H9 (cell line): ENCODE data around the gene GPD2. TPM values are rescaled to one million over a fixed set of nuclear protein-coding genes. Genes with fewer than 3 reads are reported as not detected.
A peak's percentile ranks its signal among the peaks of the same experiment; 100 is the strongest.

Experiments
- DNase-seq: peaks from one replicate; pipeline ENCODE4 v3.0.0-alpha.2; 2017
- H2AFZ ChIP-seq: one replicate; pipeline ENCODE4 v1.6.1; 2013; ENCODE audit warnings: mild to moderate bottlenecking, low read length, control low read depth, moderate library complexity
- H2AK5ac ChIP-seq: 2 replicates; pipeline ENCODE4 v1.6.1; 2013; ENCODE audit warnings: low read length, control low read depth, mixed read lengths; ENCODE audit not compliant: insufficient read length
- H2BK120ac ChIP-seq: one replicate; pipeline ENCODE4 v1.6.1; 2013; ENCODE audit warnings: low read depth, mild to moderate bottlenecking, low read length, control low read depth, inconsistent platforms; ENCODE audit not compliant: poor library complexity, severe bottlenecking
- H2BK12ac ChIP-seq: 2 replicates; pipeline ENCODE4 v1.6.1; 2013; ENCODE audit warnings: low read length, control low read depth, mixed read lengths, low read depth; ENCODE audit not compliant: insufficient read length
- H2BK15ac ChIP-seq: 2 replicates; pipeline ENCODE4 v1.6.1; 2013; ENCODE audit warnings: low read depth, low read length, control low read depth
- H2BK20ac ChIP-seq: one replicate; pipeline ENCODE4 v1.6.1; 2013; ENCODE audit warnings: low read depth, mild to moderate bottlenecking, low read length, control low read depth, inconsistent platforms; ENCODE audit not compliant: poor library complexity, severe bottlenecking
- H2BK5ac ChIP-seq: 2 replicates; pipeline ENCODE4 v1.6.1; 2013; ENCODE audit warnings: low read length, control low read depth, mixed read lengths; ENCODE audit not compliant: insufficient read length
- H3K14ac ChIP-seq: 2 replicates; pipeline ENCODE4 v1.6.1; 2013; ENCODE audit warnings: low read length, control low read depth; ENCODE audit not compliant: insufficient read depth
- H3K18ac ChIP-seq: 2 replicates; pipeline ENCODE4 v1.6.1; 2013; ENCODE audit warnings: low read depth, mild to moderate bottlenecking, mixed read lengths, low read length, control low read depth; ENCODE audit not compliant: insufficient read length
- H3K23ac ChIP-seq: 2 replicates; pipeline ENCODE4 v1.6.1; 2013; ENCODE audit warnings: low read length, control low read depth, mixed read lengths, low read depth; ENCODE audit not compliant: insufficient read length
- H3K23me2 ChIP-seq: 2 replicates; pipeline ENCODE4 v1.6.1; 2013; ENCODE audit warnings: low read depth, mild to moderate bottlenecking, mixed read lengths, low read length, control low read depth; ENCODE audit not compliant: insufficient read length, poor library complexity, severe bottlenecking
- H3K27ac ChIP-seq: 2 replicates; pipeline ENCODE4 v1.5.1; 2013; ENCODE audit warnings: low read length, control low read depth, mixed read lengths, low read depth; ENCODE audit not compliant: insufficient read length
- H3K27me3 ChIP-seq: 2 replicates; pipeline ENCODE4 v1.6.1; 2013; ENCODE audit warnings: low read length, control low read depth, inconsistent platforms; ENCODE audit not compliant: insufficient read depth
- H3K4ac ChIP-seq: 2 replicates; pipeline ENCODE4 v1.6.1; 2013; ENCODE audit warnings: low read depth, mild to moderate bottlenecking, control low read depth, inconsistent platforms, low read length, moderate library complexity
- H3K4me1 ChIP-seq: 2 replicates; pipeline ENCODE4 v1.6.1; 2013; ENCODE audit warnings: low read length, control low read depth, inconsistent platforms; ENCODE audit not compliant: insufficient read depth
- H3K4me2 ChIP-seq: 2 replicates; pipeline ENCODE4 v1.6.1; 2013; ENCODE audit warnings: low read length, control low read depth, mixed read lengths; ENCODE audit not compliant: insufficient read length, insufficient read depth
- H3K56ac ChIP-seq: 2 replicates; pipeline ENCODE4 v1.6.1; 2013; ENCODE audit warnings: low read depth, mild to moderate bottlenecking, mixed read lengths, low read length, control low read depth; ENCODE audit not compliant: insufficient read length
- H3K79me1 ChIP-seq: 2 replicates; pipeline ENCODE4 v1.6.1; 2013; ENCODE audit warnings: low read depth, mild to moderate bottlenecking, moderate library complexity, low read length, control low read depth, inconsistent platforms; ENCODE audit not compliant: insufficient read depth, poor library complexity, severe bottlenecking
- H3K79me2 ChIP-seq: 2 replicates; pipeline ENCODE4 v1.6.1; 2013; ENCODE audit warnings: low read length, control low read depth, inconsistent platforms; ENCODE audit not compliant: insufficient read depth
- H3K9ac ChIP-seq: 2 replicates; pipeline ENCODE4 v1.6.1; 2013; ENCODE audit warnings: low read length, control low read depth, mixed read lengths; ENCODE audit not compliant: insufficient read length; ENCODE audit errors: extremely low read depth
- H3K9me3 ChIP-seq: one replicate; pipeline ENCODE4 v1.6.1; 2013; ENCODE audit warnings: low read depth, low read length, inconsistent platforms; ENCODE audit not compliant: control insufficient read depth
- H3T11ph ChIP-seq: one replicate; pipeline ENCODE4 v1.6.1; 2013; ENCODE audit warnings: mild to moderate bottlenecking, low read length, control low read depth, inconsistent platforms
- H4K20me1 ChIP-seq: one replicate; pipeline ENCODE4 v1.6.1; 2013; ENCODE audit not compliant: control insufficient read depth, insufficient read length, insufficient read depth
- H4K5ac ChIP-seq: 2 replicates; pipeline ENCODE4 v1.6.1; 2013; ENCODE audit warnings: low read depth, mild to moderate bottlenecking, mixed read lengths, low read length, control low read depth; ENCODE audit not compliant: insufficient read length
- H4K8ac ChIP-seq: replicated peaks from 2 replicates; pipeline ENCODE4 v1.6.1; 2013; ENCODE audit warnings: low read length, control low read depth, mixed read lengths, low read depth; ENCODE audit not compliant: insufficient read length
- H4K91ac ChIP-seq: 2 replicates; pipeline ENCODE4 v1.6.1; 2013; ENCODE audit warnings: low read depth, mild to moderate bottlenecking, moderate library complexity, mixed read lengths, low read length, control low read depth; ENCODE audit not compliant: insufficient read length
- H3K27ac Mint-ChIP-seq, 3 experiments: 2 replicates in 2 of 3; 3 replicates in 1 of 3; pipeline ENCODE4 v1.8.0; 2020 to 2021; ENCODE audit warnings: mixed read lengths in 3 of 3, mild to moderate bottlenecking in 1 of 3, moderate library complexity in 1 of 3
- H3K27me3 Mint-ChIP-seq: 2 replicates; pipeline ENCODE4 v1.8.0; 2021; ENCODE audit warnings: low read depth, mild to moderate bottlenecking, moderate library complexity, mixed read lengths
- H3K36me3 Mint-ChIP-seq, 3 experiments: 2 replicates in 2 of 3; 3 replicates in 1 of 3; pipeline ENCODE4 v1.8.0; 2020 to 2021; ENCODE audit warnings: low read depth in 3 of 3, mixed read lengths in 3 of 3; ENCODE audit not compliant: insufficient read depth in 1 of 3
- H3K4me1 Mint-ChIP-seq, 2 experiments: 2 replicates each; pipeline ENCODE4 v1.8.0; 2020; ENCODE audit warnings: mixed read lengths in 2 of 2
- H3K4me3 Mint-ChIP-seq, 2 experiments: 2 replicates in 1 of 2; 3 replicates in 1 of 2; pipeline ENCODE4 v1.8.0; 2020 to 2021; ENCODE audit warnings: mild to moderate bottlenecking in 2 of 2, mixed read lengths in 2 of 2, moderate library complexity in 1 of 2
- H3K9me3 Mint-ChIP-seq, 2 experiments: 2 replicates in 1 of 2; 3 replicates in 1 of 2; pipeline ENCODE4 v1.8.0; 2020; ENCODE audit warnings: mild to moderate bottlenecking in 2 of 2, mixed read lengths in 2 of 2, moderate library complexity in 1 of 2
- CTCF ChIP-seq: fragments of 200-600 bp; sonication (generic); conservative IDR thresholded peaks from 3 replicates; pipeline ENCODE4 v1.8.0; 2021; ENCODE audit warnings: antibody characterized with exemption, mild to moderate bottlenecking
- WGBS: extraction: QIAGEN DNeasy Blood & Tissue Kit; methylation state at CpG from one replicate; pipeline ENCODE4 v1.1.7; 2013; ENCODE audit warnings: missing lambda C conversion rate, low lambda C conversion rate, mixed read lengths; ENCODE audit not compliant: insufficient read length; ENCODE audit errors: extremely low coverage; 5-methylcytosine and 5-hydroxymethylcytosine counted together
- total RNA-seq: library from RNA; stranded (reverse); gene quantifications from 2 replicates; pipeline ENCODE4 v1.2.1, GENCODE V29; 2021

Gene GPD2
- total RNA-seq, 1 experiment from 2014 or later, result 46.0 TPM

DNA sequence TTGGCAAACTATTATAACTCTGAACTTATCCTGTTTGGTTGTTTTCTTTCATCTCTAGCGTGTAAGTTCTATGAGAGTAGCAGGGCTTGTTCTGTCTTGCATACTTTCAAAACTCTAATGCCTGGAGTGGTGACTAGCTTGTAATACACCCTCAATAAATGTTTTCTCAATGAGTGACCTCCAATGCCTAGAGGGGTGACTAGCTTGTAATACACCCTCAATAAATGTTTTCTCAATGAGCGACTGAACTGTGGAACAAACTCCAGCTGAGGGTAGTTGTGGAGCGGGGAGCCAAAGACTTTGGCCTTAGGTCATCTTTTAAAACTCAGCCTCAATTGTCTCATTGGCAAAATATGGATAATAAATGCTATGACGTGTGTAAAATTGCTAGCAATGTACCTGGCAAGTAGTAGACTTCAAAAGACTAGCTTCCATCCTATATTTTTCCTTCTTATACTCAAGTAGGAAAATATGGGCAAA, 1.8 kb downstream of the GPD2 start:
- Histone ChIP-seq H3K4me2 (no peak overlapping the region), H3K9ac (no peak overlapping the region), H3K14ac (no peak overlapping the region), H3K79me2 (peaks cover 7% of the 10 kb centered on the region; the same call in 1 of the 2 replicates), H2AFZ (no peak overlapping the region), H3K79me1 (no peaks in the 10 kb centered on the region), H4K20me1 (no peaks in the 10 kb centered on the region), H3K4ac (no peak overlapping the region), H4K91ac (no peak overlapping the region), H4K5ac (no peak overlapping the region), H3K18ac (no peak overlapping the region), H3K9me3 (no peaks in the 10 kb centered on the region), H2BK15ac (no peak overlapping the region), H3K23ac (no peak overlapping the region), H3K27me3 (no peaks in the 10 kb centered on the region), H3T11ph (no peak overlapping the region), H3K4me1 (0 out of 2 replicates have a peak, but pooled peaks cover 5% of the 10 kb centered on the region), H3K23me2 (peaks cover 7% of the 10 kb centered on the region), H3K56ac (no peak overlapping the region), H3K27ac (no peak overlapping the region), H2BK5ac (no peak overlapping the region), H2AK5ac (no peak overlapping the region), H2BK12ac (no peak overlapping the region), H2BK120ac (no peak overlapping the region), H2BK20ac (no peak overlapping the region), H4K8ac (no peak overlapping the region)
- H3K36me3 Mint-ChIP-seq, result peaks cover 4 to 9% (median 7%) of the 10 kb centered on the region in 3 experiments; a peak in 5 of 7 replicates
- no peaks in the 10 kb centered on the region; a peak in 1 of 5 replicates for H3K9me3 Mint-ChIP-seq
- TF ChIP-seq CTCF, result no peak
- H3K27me3 Mint-ChIP-seq, result no peaks in the 10 kb centered on the region
- H3K4me1 Mint-ChIP-seq, result peaks cover 34 to 35% of the 10 kb centered on the region in 2 experiments
- H3K4me3 Mint-ChIP-seq, result peak overlapping the region in 1 of 2 experiments; percentile 77; a peak in 1 of 5 replicates
- H3K27ac Mint-ChIP-seq, result no peak overlapping the region
- DNase-seq, result no peak
- WGBS, result no CpG with 5 or more reads among the region's 4 CpGs
